ENCODE measurements around the gene DNAH2. TPM values are rescaled to one million over a fixed set of nuclear protein-coding genes. Genes with fewer than 3 reads are reported as not detected.

The DNAH2 gene
- total and polyA plus RNA-seq, 4 donors = 1.5 to 14.0 (median 7.6) TPM

DNA sequence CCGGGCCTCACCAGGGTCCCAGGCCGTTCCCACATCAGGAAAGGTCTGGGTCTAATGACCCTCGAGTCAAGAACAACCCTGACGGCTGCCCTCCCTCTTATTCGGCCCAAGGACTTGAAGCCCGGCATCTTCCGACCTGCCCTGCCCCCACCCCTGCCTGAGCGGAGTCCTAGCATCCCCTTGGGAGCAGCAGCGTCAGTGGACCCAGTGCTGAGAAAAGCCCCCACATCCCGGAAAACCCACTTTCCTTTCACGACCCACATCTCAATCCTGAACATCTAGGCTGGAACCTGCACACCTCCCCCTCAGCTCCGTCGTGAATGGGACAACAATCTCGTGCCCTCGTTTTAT, 138.1 kb downstream of the DNAH2 start:
- H3K4me3 ChIP-seq = no peak overlapping the region
- H3K36me3 ChIP-seq (ENCODE audit: control insufficient read depth in 4 of 4, insufficient read depth in 4 of 4, low read length in 4 of 4) = peaks cover 0 to 25% (median 21%) of the 10 kb centered on the region in 4 donors
- H3K9ac ChIP-seq (ENCODE audit: insufficient read depth in 1 of 2, low read length in 2 of 2) = no peak overlapping the region
- WGBS, 2 donors = 27 to 29% methylated on average over 15 of the region's 15 CpGs
- H3K27ac ChIP-seq (ENCODE audit: low read depth in 1 of 2, low read length in 1 of 2) = peak overlapping the region; percentile 69 to 87
- H3K4me1 ChIP-seq (ENCODE audit: control insufficient read depth in 5 of 5, insufficient read depth in 5 of 5, low read length in 5 of 5) = peaks cover 3 to 37% (median 6%) of the 10 kb centered on the region in 5 donors
- TF ChIP-seq, protein P1, sequence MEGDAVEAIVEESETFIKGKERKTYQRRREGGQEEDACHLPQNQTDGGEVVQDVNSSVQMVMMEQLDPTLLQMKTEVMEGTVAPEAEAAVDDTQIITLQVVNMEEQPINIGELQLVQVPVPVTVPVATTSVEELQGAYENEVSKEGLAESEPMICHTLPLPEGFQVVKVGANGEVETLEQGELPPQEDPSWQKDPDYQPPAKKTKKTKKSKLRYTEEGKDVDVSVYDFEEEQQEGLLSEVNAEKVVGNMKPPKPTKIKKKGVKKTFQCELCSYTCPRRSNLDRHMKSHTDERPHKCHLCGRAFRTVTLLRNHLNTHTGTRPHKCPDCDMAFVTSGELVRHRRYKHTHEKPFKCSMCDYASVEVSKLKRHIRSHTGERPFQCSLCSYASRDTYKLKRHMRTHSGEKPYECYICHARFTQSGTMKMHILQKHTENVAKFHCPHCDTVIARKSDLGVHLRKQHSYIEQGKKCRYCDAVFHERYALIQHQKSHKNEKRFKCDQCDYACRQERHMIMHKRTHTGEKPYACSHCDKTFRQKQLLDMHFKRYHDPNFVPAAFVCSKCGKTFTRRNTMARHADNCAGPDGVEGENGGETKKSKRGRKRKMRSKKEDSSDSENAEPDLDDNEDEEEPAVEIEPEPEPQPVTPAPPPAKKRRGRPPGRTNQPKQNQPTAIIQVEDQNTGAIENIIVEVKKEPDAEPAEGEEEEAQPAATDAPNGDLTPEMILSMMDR (IDR thresholded peaks at IDR 0.05; ENCODE audit: control extremely low read depth, extremely low read depth) = no peak
- H3K27me3 ChIP-seq (ENCODE audit: control insufficient read depth in 3 of 3, insufficient read depth in 3 of 3, low read length in 2 of 3) = no peaks in the 10 kb centered on the region
- DNase-seq = no peak
- no peak for ATAC-seq (ENCODE audit: insufficient read depth, low FRiP score)
- H3K9me3 ChIP-seq (ENCODE audit: control insufficient read depth in 4 of 4, insufficient read depth in 3 of 4, low read length in 3 of 4) = no peaks in the 10 kb centered on the region

DNA sequence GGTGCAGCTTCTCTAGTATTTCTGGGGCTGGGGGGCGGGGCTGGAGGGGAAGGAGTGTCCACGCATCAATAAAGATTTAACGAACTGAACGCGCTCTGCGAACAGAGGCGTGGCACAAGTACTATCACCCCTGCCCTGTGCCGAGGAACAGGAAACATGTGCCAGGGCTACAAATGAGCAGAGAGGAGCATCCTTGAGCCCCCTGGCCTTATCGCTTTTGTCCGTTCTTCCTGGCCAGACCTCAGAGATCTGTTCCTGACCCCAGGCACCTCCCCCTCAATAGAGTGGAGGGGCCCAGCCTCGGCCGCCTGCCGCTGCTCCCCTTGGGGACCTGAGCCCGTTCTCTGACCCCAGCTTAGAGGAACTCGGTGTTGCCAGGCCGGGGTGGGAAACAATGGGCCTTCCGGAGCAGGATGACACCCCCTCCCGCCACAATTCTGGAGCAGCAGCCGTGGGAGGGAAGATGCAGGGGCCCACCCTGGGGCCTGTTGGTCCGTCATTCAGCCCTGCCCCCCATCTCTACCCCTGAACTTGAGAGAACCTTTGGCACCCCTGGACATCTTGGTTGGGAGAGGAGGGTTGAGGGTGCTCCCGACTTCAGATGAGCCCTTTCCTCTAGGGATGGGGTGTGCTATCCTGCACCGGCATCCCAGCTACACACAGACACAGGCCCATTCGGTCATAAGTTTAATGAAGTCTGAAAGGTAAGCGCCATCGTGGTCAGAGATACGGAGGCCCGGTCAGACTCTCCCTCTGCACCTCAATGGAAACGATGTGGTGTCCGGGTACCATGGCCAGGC, 138.7 kb downstream of the DNAH2 start:
- 4 to 9% methylated on average over 27 to 29 of the region's 29 CpGs for WGBS, 2 donors
- no peaks in the 10 kb centered on the region for H3K27me3 ChIP-seq (ENCODE audit: control insufficient read depth in 3 of 3, insufficient read depth in 3 of 3, low read length in 2 of 3)
- peak overlapping the region; percentile 38 for H3K4me3 ChIP-seq
- no peak for ATAC-seq (ENCODE audit: insufficient read depth, low FRiP score)
- H3K36me3 ChIP-seq (ENCODE audit: control insufficient read depth in 4 of 4, insufficient read depth in 4 of 4, low read length in 4 of 4) = peaks cover 0 to 20% (median 17%) of the 10 kb centered on the region in 4 donors
- peak overlapping the region; percentile 87 to 90 for H3K27ac ChIP-seq (ENCODE audit: low read depth in 1 of 2, low read length in 1 of 2)
- peak overlapping the region; percentile 12 to 50 for H3K9ac ChIP-seq (ENCODE audit: insufficient read depth in 1 of 2, low read length in 2 of 2)
- TF ChIP-seq, protein P1 (IDR thresholded peaks at IDR 0.05; ENCODE audit: control extremely low read depth, extremely low read depth) = no peak
- peaks cover 3 to 37% (median 6%) of the 10 kb centered on the region in 5 donors for H3K4me1 ChIP-seq (ENCODE audit: control insufficient read depth in 5 of 5, insufficient read depth in 5 of 5, low read length in 5 of 5)
- no peaks in the 10 kb centered on the region for H3K9me3 ChIP-seq (ENCODE audit: control insufficient read depth in 4 of 4, insufficient read depth in 3 of 4, low read length in 3 of 4)
- peak; percentile 43 to 65 (median 58) for DNase-seq

DNA sequence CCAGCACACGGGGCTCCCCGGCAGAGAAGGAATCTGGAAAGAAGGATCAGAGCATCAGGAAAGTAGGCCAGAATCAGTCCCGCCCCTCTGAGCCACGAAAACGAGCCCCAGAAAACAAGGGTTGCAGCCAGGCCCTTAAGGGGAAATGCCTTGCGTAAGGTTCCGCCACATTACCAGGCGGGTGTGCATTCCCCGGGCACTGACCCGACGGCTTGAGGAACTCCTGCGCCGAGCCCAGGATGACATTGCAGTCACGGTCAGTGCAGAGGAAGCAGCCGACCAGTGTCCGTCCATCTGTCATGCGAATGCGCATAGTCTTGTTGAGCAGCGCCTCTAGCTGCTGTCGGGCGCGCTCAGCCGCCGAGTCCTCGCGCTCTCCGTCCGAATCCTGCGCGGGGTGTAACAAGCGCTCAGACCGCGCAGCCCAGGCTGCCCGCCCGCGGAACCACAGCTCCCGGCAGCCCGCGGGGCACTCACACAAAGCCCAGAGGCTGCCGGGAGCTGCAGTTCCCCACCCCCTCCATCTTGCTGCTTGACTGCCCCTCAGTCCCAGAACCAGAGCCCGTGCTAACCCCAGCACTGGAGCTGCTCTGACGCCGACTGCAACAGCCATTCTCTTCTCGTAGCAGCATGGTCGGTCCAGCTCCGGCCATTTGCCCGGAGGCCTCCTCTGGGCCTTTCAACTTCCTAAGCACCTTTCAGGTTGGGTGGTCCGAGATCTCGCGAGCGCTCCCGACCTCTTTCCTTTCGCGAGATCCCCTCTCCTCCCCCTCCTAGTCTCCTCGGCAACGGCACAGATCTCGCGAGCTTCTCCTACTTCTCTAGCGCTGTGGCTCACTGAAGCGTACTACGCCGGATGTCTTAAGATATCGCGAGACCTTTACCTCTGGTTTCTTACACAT, 139.5 kb downstream of the DNAH2 start, which contains the start of gene NAA38:
NAA38 (minus strand) TSS at position 749 of the 902 bp plus-strand sequence; CDS start at position 653, 96 bp downstream.
- TF ChIP-seq, protein P1 (IDR thresholded peaks at IDR 0.05; ENCODE audit: control extremely low read depth, extremely low read depth) = peak; percentile 13
- Histone ChIP-seq H3K4me3 (peak within 1 kb of the TSS; percentile 50), H3K27me3 (ENCODE audit: control insufficient read depth in 3 of 3, insufficient read depth in 3 of 3, low read length in 2 of 3) (no peaks in the 10 kb centered on the region), H3K27ac (ENCODE audit: low read depth in 1 of 2, low read length in 1 of 2) (peak within 1 kb of the TSS; percentile 87 to 90), H3K4me1 (ENCODE audit: control insufficient read depth in 5 of 5, insufficient read depth in 5 of 5, low read length in 5 of 5) (peaks cover 3 to 34% (median 6%) of the 10 kb centered on the region in 5 donors), H3K36me3 (ENCODE audit: control insufficient read depth in 4 of 4, insufficient read depth in 4 of 4, low read length in 4 of 4) (peaks cover 0 to 19% (median 13%) of the 10 kb centered on the region in 4 donors), H3K9ac (ENCODE audit: insufficient read depth in 1 of 2, low read length in 2 of 2) (peak within 1 kb of the TSS; percentile 71 to 97), H3K9me3 (ENCODE audit: control insufficient read depth in 4 of 4, insufficient read depth in 3 of 4, low read length in 3 of 4) (no peaks in the 10 kb centered on the region)
- 0% methylated on average over 62 to 64 of the region's 64 CpGs for WGBS, 2 donors
- DNase-seq (peak; percentile 98 to 100 (median 100)), ATAC-seq (ENCODE audit: insufficient read depth, low FRiP score) (peak; percentile 90)

Measured in lung (tissue), 12 donors.